GM12873 (cell line): Measurements from ENCODE around the gene CEP85L.
A peak's percentile ranks its signal among the peaks of the same experiment; 100 is the strongest.

Experiments
- CTCF ChIP-seq: IDR thresholded peaks from 2 replicates; pipeline ENCODE4 v1.5.1; 2012; ENCODE audit warnings: low read depth, mild to moderate bottlenecking, moderate library complexity, low read length, control low read depth; ENCODE audit not compliant: insufficient read depth; ENCODE audit errors: missing control alignments

CEP85L gene

GRCh38 chr6:118588626-118589025 is 62.8 kb downstream of the CEP85L start:
- no peak for TF ChIP-seq CTCF

- no peak for TF ChIP-seq CTCF
These were observed 64.5 kb downstream of the CEP85L start for GRCh38 chr6:118586746-118587485.

GRCh38 chr6:118584911-118585310 is 66.5 kb downstream of the CEP85L start:
- TF ChIP-seq CTCF, result no peak

GRCh38 chr6:118581489-118581959 is 69.9 kb downstream of the CEP85L start:
- no peak for TF ChIP-seq CTCF

GRCh38 chr6:118580585-118581419 is 70.6 kb downstream of the CEP85L start:
- TF ChIP-seq CTCF, result peak; percentile 68

- no peak for TF ChIP-seq CTCF
These were observed 71.6 kb downstream of the CEP85L start for GRCh38 chr6:118579786-118580185.

GRCh38 chr6:118578617-118579016 is 72.8 kb downstream of the CEP85L start:
- no peak for TF ChIP-seq CTCF
